Esophagus muscularis mucosa (tissue), 4 donors: ENCODE measurements around the gene HEMGN. TPM values are rescaled to one million over a fixed set of nuclear protein-coding genes. Genes with fewer than 3 reads are reported as not detected.

Source experiments
- DNase-seq: peaks from one replicate; pipeline ENCODE4 v3.0.0-alpha.2; 2017; ENCODE audit errors: extremely low spot score
- H3K27ac ChIP-seq, 4 donors: fragments of 200-600 bp; sonication (generic); replicated peaks in 1 of 4; 1 replicate in 3 of 4; 2 replicates in 1 of 4; pipeline ENCODE4 v1.5.1; 2016 to 2019; ENCODE audit warnings: mild to moderate bottlenecking in 1 of 4
- H3K27me3 ChIP-seq, 4 donors: fragments of 200-600 bp; sonication (generic); one replicate each; pipeline versions ENCODE4 v1.5.1 to v1.6.0; 2016 to 2019
- H3K36me3 ChIP-seq, 4 donors: fragments of 200-600 bp; sonication (generic); one replicate each; pipeline ENCODE4 v1.5.1; 2016 to 2019
- H3K4me1 ChIP-seq, 4 donors: fragments of 200-600 bp; sonication (generic); one replicate each; pipeline ENCODE4 v1.5.1; 2016 to 2019
- H3K4me3 ChIP-seq, 4 donors: fragments of 200-600 bp; sonication (generic); 1 replicate in 2 of 4; 2 replicates in 2 of 4; pipeline ENCODE4 v1.5.1; 2016 to 2019; ENCODE audit warnings: mild to moderate bottlenecking in 4 of 4, moderate library complexity in 1 of 4
- H3K9me3 ChIP-seq, 4 donors: fragments of 200-600 bp; sonication (generic); 1 replicate in 3 of 4; 2 replicates in 1 of 4; pipeline ENCODE4 v1.5.1; 2016 to 2019
- CTCF ChIP-seq, 3 experiments: fragments of 200-600 bp in 2 of 3; fragments of 450-650 bp in 1 of 3; sonication (generic) in 2 of 3; IDR thresholded peaks; one replicate each; pipeline ENCODE4 v1.5.1; 2017 to 2019; ENCODE audit warnings: antibody characterized with exemption in 3 of 3, mild to moderate bottlenecking in 2 of 3, moderate library complexity in 1 of 3
- EP300 ChIP-seq: sonication (generic); formaldehyde crosslinking; IDR thresholded peaks from one replicate; pipeline ENCODE4 v1.6.1; 2017; ENCODE audit warnings: antibody characterized with exemption
- POLR2A ChIP-seq: fragments of 450-650 bp; IDR thresholded peaks from one replicate; pipeline ENCODE4 v1.6.1; 2017; ENCODE audit warnings: antibody characterized with exemption, moderate library complexity, mild to moderate bottlenecking, low read depth
- POLR2AphosphoS5 ChIP-seq, 2 donors: sonication (generic); formaldehyde crosslinking; IDR thresholded peaks; one replicate each; pipeline ENCODE4 v1.6.1; 2017; ENCODE audit warnings: antibody characterized with exemption in 2 of 2
- WGBS: methylation state at CpG from one replicate; pipeline ENCODE4 v1.1.5; 2018; 5-methylcytosine and 5-hydroxymethylcytosine counted together
- intact Hi-C: fragments of 100-400 bp; cut with DNase I; formaldehyde crosslinking; loops from one replicate; pipeline ENCODE4 v1.15.1; 2023
- total RNA-seq, 4 donors: library from RNA; depleted of rRNA; stranded (reverse); fragments of >200 nt; gene quantifications; one replicate each; pipeline versions ENCODE4 v1.1.0 to v1.2.1, GENCODE V29; 2016

Gene HEMGN
- 1 to 10 TPM in 1 of 4 donors, not detected in 3; 1.2 TPM for total RNA-seq

DNA sequence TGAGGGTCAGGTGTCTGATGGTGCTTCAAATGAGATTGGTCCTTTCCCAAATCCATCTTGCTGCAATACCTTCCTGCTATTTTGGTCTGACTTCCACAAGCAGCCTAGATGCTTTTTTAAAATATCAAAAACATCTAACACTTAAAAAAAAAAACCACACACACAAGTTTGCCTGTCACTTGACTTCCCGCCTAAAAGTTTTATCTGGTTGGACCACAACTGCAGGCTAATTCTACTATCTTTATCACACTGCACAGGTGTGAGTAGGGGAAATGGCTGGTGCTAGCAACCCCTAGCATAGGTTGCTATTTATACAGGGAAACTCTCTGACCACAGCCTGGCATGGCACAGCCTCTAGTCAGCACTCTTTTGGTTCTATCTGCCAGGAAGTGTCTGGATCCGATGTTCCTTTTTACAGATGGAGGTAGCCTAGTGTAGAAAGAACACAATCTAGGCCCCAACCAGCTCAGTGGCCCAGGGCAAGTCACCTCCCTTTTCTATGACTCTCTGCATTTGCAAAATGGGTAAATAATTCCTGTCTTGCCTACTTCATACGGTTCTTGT is at the start of gene HEMGN:
TSS of gene HEMGN (minus strand) at position 92 of the 564 bp plus-strand sequence. CDS start at position 56, 36 bp downstream.
- Histone ChIP-seq H3K4me3 (no peak within 1 kb of the TSS), H3K9me3 (no peaks in the 10 kb centered on the region), H3K36me3 (no peaks in the 10 kb centered on the region), H3K27ac (no peak within 1 kb of the TSS), H3K4me1 (no peaks in the 10 kb centered on the region), H3K27me3 (peaks cover 0 to 35% (median 0%) of the 10 kb centered on the region in 4 donors)
- intact Hi-C loops, result no loop called here
- TF ChIP-seq EP300 (no peak), POLR2AphosphoS5 (IDR thresholded peaks at IDR 0.05) (no peak), CTCF (IDR thresholded peaks at IDR 0.05) (no peak), POLR2A (no peak)
- 73% methylated on average over 3 of the region's 3 CpGs for WGBS
- DNase-seq, result no peak

GRCh38 chr9:97987487-97987886 is 49.5 kb upstream of the HEMGN start:
- no peaks in the 10 kb centered on the region for H3K27me3 ChIP-seq
- no peak overlapping the region for H3K27ac ChIP-seq
- H3K9me3 ChIP-seq, result no peaks in the 10 kb centered on the region
- WGBS, result 82% methylated on average over 5 of the region's 5 CpGs
- no peak overlapping the region for H3K4me3 ChIP-seq
- intact Hi-C loops, result no loop called here
- peaks cover 47 to 81% (median 79%) of the 10 kb centered on the region in 4 donors for H3K4me1 ChIP-seq
- no peaks in the 10 kb centered on the region for H3K36me3 ChIP-seq
- TF ChIP-seq CTCF (IDR thresholded peaks at IDR 0.05), result no peak
- TF ChIP-seq POLR2AphosphoS5 (IDR thresholded peaks at IDR 0.05), result no peak
- no peak for TF ChIP-seq EP300
- no peak for TF ChIP-seq POLR2A
- DNase-seq, result no peak

- no peaks in the 10 kb centered on the region for H3K9me3 ChIP-seq
- intact Hi-C loops, result loop anchor here (2.0 kb wide), 1 partner anchor 62 kb away; the partner anchor contains the start of gene TRMO
- no peak for DNase-seq
- H3K4me3 ChIP-seq, result peak overlapping the region; percentile 93 to 100 (median 96)
- no peaks in the 10 kb centered on the region for H3K36me3 ChIP-seq
- TF ChIP-seq POLR2A (no peak), EP300 (no peak), POLR2AphosphoS5 (IDR thresholded peaks at IDR 0.05) (peak in 1 of 2 donors; percentile 18), CTCF (IDR thresholded peaks at IDR 0.05) (no peak)
- peaks cover 56 to 81% (median 78%) of the 10 kb centered on the region in 4 donors for H3K4me1 ChIP-seq
- whole genome bisulfite sequencing, result 21% methylated on average over 15 of the region's 59 CpGs
- H3K27me3 ChIP-seq, result no peaks in the 10 kb centered on the region
- H3K27ac ChIP-seq, result peak overlapping the region; percentile 98 to 100 (median 99)
Observed at GRCh38 chr9:97985058-97985861, 47.3 kb upstream of the HEMGN start.

- intact Hi-C loops, result loop anchor here (2.0 to 5.0 kb wide), 2 partner anchors 62 to 273 kb away; partner anchors contain the start of genes TBC1D2 and TRMO
- DNase-seq, result peak; percentile 94
- no peaks in the 10 kb centered on the region for H3K36me3 ChIP-seq
- H3K27ac ChIP-seq, result peak overlapping the region; percentile 98 to 100 (median 99)
- peaks cover 50 to 81% (median 78%) of the 10 kb centered on the region in 4 donors for H3K4me1 ChIP-seq
- WGBS, result under 1% methylated on average over 37 of the region's 116 CpGs
- H3K27me3 ChIP-seq, result no peaks in the 10 kb centered on the region
- TF ChIP-seq POLR2AphosphoS5 (IDR thresholded peaks at IDR 0.05) (peak in 1 of 2 donors; percentile 70), POLR2A (peak; percentile 16), CTCF (IDR thresholded peaks at IDR 0.05) (peak in 1 of 3 experiments; percentile 12), EP300 (no peak)
- H3K9me3 ChIP-seq, result no peaks in the 10 kb centered on the region
- H3K4me3 ChIP-seq, result peak overlapping the region; percentile 93 to 100 (median 96)
Observed at GRCh38 chr9:97984188-97985057, 46.5 kb upstream of the HEMGN start.
